GM03348 (cell line): Measurements from ENCODE around the gene RPH3AL.
"Not testable (repeated sequence)": the region's sequence is repeated elsewhere in the genome, so short reads cannot be mapped to it uniquely, and the experiment has no call there.

Experiments
- DNase-seq: peaks from one replicate; pipeline ENCODE4 v3.0.0; 2012; ENCODE audit warnings: low spot score

RPH3AL gene

DNA sequence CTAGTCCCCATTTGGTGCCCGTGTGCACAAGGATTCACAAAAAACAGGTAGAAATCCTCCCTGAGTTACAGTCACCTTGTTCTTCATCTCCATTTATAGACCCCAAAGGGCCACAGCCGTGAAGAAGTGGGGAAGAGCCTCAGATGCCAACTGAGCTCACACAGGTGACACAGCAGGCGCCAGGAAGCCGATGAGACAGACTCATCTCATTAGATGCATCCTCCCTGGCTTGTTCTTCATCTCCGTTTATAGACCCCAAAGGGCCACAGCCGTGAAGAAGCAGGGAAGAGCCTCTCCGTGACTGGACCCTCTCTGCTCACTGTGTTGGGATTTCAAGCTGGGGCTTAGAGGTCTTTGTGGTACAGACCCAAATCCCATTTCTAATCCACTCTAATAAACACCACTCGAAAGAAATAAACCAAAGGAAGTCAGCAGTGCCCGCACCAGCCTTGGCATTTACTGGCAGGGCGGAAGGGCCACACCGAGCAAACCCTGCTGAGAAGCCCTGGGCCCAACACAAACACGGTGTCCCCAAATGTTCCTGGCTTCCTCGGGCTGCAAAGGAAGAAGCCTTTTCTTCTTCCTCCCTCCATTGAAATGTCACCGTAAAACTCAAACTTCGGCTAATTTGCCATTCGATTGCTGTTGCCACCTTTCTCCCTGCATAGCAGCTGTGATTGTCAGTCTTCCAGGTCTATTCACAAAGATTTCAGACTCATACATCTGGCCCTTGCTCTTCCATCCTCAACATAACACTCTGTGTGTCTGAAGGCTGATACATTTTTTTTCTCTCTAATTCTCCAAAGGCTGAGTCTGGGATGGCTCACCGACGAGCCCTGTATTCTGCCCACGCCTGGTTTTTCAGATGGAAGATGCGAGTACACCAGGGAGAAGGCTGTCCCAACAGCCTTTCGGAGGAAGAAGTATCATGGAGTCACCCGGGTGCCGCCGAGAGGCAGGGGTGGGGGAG, 126.2 kb downstream of the RPH3AL start:
- no peak for DNase-seq

DNA sequence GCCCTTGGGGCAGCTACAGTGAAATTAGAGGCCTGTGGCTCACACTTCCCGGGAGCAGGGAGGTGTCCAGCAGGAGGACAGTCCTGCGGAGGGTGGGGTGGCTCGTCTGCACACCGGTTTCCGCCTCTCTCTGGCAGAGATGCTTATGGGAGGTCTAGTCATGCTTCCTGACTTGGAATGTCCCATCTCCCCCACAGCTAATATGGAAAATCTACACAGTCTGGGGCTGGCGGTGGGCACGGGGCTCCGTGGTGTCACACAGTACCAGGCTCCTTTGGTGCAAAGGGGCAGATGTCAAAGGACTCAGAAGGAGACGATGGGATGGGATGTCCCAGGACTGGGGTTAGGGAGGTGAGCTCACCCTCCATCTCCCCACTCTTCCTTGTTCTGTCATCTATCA, 127.1 kb downstream of the RPH3AL start:
- DNase-seq = no peak

DNA sequence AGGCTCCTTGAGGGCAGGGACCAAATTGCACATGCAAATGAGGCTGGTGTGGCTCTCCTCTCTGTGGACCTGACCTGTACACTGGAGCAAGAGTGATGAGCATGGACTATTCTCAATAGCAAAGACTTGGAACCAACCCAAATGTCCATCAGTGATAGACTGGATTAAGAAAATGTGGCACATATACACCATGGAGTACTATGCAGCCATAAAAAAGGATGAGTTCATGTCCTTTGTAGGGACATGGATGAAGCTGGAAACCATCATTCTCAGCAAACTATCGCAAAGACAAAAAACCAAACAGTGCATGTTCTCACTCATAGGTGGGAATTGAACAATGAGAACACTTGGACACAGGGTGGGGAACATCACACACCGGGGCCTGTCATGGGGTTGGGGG, 128.0 kb downstream of the RPH3AL start:
- not testable (repeated sequence) for DNase-seq

DNA sequence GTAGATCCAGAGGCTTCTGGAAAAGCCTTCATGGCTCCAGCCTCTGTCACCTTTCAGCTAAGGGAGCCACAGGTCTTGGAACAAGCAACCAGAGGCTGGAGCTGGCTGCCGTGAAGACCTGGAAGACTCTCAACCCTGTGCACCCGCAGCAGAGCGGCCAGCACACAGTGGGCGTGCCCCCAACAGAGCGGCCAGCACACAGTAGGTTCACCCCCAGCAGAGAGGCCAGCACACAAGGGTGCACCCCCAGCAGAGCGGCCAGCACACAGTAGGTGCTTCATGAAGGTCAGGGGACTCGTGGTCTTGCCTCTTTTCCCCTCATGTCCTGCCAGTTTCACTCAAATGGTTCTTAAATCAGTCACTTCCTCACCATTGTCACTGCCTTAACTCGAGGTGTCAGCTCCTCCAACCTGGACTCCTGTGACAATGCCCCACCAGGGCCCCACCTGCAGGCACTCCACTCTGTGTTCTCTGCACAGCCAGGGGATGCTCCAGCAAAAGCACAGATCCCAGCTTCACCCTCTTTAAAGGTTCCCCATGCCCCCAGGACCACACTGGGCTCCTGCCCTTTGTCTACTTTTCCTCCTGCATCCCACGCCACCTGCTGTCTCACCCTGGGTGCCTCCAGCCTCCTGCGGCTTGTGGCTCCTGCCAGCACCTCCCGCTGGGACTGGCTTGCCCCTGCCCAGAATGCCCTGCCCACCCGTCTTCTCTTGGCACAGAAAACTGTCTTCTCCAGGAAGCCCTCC, 128.7 kb downstream of the RPH3AL start:
- no peak for DNase-seq

DNA sequence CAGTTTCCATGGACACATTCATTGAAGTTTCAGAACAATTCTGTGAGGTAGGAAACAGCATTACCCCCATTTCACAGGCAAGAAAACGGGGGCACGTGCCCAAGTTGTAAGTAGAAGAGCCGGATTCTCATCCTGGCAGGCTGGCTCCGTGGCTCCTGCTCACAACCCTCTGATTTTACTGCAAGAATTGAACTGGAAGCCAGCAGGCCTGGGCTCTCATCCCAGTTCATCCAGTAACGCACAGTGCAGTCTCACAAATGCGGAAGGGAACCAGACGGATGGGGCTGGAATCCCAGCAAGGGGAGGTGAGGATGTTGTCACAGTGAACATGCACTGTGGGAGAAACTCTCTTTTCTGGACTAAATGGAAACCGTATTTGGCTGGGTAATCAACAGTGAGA, 130.4 kb downstream of the RPH3AL start:
- peak; percentile 37 for DNase-seq

DNA sequence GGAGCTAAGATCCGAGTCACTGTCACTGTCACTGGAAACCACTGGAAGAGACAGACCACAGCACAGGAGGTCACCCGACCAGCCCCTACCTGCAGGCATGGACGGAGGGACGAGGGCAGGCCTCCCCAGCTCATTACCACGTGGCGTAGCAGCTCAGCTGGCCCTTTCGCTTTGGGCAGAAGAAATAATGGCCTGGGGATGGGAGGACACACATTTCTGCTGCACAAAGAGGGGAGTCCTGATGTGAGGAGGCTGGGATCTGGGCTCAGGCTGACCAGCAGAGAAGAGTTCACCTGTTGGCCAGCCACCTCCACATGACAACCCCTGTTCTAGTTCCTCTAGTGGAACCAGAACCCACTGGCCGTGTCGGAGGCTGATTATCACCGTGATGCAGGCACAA, 132.9 kb downstream of the RPH3AL start:
- DNase-seq = no peak

DNA sequence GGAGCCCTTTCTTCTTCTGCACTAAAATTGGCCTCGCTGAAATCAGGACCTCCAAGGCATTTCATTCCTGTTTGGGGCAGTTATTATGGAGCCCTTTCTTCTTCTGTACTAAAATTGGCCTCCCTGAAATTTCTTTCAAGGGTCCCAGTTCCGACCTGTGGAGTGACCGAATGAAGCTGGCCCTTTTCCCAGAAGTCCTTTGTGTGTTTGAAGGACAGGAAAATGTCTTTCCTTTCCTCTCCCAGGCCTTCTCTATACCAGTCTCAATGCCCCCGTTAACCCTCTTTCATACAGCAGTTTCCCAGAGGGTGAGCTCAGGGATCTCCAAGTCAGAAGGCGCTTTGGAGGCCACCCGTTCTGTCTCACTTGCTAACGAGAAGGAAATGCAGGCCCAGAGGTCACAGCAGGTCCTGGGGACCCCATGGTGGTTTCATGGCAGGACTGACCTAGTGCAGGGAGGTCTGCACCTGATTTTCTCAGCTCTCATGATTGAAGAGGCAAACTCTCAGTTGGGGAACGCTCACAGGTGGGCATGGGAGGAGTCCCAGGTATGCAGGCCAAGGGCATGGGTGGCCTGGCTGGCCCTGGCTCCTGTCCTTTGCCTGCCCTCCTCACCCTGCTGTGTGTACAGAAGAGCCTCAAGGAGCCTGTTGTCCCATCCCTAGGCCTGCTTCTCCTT, 134.0 kb downstream of the RPH3AL start:
- DNase-seq = no peak

DNA sequence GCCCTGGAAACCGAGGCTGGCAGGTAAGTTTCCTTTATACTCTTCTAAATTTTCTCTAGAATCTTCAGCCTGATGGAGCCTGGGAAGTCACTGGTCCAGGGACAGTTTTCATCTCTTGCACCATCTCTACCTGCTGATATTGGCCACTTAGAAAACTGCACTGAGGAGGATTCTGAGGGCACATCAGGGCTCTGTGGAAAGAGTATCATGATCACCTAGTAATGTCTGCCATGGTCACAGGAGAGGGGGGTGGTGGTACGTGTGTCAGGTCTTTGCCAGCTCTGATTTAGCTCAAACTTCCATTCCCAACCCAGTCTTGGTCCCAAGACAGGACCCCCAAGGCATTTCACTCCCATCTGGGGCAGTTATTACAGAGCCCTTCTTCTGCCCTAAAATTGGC, 136.0 kb downstream of the RPH3AL start:
- DNase-seq = no peak

DNA sequence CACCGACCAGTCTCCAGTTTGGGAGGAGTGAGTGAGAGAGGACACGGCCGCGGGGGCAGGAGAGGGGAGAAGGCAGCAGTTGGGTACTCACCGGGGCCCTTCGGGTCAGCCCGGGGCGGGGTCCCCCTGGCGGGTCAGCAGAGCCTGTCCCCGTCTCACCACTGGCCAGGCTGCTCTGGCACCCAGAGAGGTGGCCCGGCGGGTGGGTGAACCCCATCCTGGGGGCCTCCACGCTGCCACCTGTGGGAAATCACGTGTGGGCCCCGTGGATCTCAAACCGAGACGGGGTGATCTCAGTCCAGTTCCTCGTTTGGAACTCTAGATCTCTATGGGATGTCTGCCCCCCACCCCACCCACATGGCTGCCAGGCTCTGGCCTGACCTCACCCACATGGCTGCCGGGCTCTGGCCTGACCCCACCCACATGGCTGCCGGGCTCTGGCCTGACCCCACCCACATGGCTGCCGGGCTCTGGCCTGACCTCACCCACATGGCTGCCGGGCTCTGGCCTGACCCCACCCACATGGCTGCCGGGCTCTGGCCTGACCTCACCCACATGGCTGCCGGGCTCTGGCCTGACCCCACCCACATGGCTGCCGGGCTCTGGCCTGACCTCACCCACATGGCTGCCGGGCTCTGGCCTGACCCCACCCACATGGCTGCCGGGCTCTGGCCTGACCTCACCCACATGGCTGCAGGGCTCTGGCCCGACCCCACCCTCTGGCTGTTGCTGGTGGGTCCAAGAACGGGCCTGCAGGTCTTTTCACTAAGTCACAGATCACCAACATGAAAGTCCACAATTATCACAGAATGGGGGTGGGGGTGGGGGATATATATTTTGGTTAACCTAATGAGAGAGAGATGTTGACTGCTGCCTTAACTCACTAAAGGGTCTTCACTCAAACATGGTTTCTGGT, 136.8 kb downstream of the RPH3AL start:
- not testable (repeated sequence) for DNase-seq

DNA sequence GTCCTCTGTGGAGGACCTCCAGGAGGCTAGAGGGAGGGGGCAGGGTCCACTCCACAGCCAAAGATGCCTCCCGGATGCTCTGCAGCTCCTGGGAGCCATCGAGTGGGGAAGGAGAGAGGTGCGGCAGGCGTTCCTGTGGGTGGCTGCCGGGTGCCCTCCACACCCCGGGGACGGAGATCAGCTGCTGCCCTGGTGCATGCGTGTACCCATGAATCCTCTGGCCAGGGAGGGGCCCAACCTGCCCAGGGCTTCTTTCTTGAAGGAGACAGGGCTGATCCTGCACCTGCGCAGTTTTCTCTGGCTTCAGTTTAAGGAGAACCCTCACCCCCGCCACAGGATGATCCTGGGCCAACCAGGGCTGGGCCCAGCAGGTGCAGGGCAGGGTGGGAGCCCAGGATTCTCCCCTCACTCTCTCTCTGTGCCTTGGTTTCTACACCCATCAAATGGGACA, 137.7 kb downstream of the RPH3AL start:
- DNase-seq = no peak

DNA sequence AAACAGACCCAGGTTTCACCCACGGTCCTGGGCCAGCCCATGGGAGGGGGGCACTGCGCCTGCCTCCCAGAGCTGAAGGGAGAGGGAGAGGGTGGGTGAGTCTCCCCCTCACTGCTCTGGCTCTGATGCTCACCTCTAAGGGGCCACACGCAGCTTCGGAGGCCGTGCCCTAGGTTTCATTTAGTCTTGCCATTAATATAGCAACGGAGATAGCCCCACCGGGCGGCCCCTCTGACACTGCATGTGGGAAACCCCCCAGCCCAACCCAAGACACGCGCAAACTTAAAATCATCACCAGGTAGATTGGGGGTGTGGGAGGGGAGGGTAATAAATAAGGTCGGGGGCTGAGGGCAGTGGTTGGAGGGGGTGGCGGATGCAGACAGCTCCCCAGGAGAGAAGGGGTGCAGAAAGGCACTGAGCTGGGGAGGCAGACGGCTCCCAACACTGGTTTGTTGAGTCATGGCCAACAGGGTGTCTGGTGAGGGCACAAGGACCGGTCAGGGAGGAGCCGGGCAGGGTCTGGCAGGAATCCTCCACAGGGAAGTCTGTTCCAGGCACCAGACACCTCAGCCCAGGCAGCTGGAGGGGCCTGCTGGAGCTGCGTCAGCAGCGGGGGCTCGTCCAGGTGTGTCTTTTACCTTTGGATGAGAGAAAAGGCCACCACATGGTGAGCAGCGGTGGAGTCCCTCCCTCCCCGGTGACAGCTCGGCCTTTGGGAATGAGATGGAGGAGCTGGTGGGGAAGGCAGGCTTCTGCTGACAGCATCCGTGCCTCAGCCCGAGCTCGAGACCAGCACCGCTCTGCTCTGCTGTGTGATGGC, 139.1 kb downstream of the RPH3AL start:
- no peak for DNase-seq

DNA sequence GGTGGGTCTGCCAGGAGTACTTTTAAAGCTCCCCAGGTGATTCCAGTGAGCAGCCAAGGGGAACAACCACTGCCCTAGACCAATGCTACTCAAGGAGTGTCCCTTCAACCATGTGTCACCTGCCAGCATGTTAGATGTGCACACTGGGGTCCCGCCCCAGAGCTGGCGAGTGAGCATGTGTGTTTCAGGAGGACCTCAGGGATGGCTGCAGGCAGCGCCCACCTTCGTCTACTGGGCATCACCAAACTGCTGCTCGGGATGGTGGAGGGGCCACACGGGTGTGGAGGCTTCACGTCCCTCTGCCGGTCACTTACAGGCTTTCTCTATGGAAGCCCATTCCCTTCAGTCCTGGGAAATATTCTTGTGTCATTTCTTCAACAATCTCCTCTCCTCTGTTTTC, 142.2 kb downstream of the RPH3AL start:
- no peak for DNase-seq

DNA sequence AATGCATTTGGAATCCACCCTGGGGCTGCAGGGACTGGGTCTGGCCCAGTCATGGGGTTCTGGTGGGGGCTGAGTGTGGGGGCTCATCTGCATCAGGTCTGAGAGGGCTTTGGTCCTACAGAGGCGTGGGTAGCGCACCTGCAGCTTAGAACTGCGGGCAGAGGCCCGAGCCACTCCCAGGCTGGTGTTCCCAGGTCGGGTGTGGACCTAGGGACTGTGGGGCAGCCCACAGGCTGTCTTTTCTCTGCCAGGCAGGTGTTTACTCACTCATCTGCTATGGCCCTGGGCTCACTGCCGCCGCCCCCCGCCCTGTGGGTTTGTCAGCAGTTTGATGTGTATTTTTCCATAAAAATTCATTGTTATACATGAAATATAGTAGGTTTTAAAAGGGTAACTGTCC, 144.2 kb downstream of the RPH3AL start:
- DNase-seq = no peak

DNA sequence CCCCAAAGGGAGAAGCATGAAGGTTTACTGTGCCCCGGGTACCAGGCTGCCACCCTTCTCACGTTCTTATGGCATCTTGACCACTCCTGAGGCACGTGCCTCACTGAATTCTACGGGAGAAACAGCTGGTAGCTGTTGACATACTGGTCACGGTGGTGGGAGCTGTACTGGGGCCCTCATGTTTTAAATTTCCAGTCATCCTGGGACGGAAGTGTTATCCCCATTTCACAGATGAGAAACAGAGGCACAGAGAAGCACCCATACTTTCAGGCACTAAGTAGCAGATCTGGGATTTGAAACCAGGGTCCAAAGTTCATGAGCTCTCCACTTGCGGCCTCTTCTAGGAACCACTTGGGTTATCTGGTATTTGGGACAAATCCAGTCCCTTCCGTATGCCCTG, 144.8 kb downstream of the RPH3AL start:
- no peak for DNase-seq

DNA sequence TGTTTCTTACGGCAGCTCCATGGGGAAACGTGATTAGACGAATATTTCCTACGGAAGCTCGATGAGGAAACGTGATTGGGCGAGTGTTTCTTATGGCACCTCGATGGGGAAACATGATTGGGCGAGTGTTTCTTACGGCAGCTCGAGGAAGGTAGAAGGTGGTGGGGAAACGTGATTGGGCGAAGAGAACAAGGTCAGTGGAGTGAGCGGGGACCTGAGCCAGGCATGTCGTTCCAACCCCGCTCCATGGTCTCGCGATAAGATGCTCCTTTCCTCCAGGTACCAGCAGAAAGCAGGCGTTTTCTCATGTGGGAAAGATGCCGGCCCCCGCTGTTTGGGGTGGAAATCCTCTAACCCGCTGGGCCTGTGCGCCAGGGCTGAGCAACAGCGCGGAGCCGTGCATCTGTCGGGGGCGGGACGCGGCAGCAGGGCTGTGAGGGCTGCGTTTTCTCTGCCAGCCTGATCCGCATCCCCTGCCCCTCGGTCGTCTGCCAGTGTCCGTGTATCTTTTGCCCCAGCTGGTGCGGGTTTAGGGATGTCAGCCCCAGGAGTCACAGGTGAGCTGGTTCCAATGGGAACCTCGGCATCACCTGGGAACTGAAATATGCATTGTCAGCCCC, 145.6 kb downstream of the RPH3AL start:
- DNase-seq = no peak

DNA sequence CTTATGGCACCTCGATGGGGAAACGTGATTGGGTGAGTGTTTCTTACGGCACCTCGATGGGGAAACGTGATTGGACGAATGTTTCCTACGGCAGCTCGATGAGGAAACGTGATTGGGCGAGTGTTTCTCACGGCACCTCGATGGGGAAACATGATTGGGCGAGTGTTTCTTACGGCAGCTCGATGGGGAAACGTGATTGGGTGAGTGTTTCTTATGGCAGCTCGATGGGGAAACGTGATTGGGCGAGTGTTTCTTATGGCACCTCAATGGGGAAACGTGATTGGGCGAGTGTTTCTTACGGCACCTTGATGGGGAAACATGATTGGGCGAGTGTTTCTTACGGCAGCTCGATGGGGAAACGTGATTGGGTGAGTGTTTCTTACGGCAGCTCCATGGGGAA, 146.1 kb downstream of the RPH3AL start:
- not testable (repeated sequence) for DNase-seq

DNA sequence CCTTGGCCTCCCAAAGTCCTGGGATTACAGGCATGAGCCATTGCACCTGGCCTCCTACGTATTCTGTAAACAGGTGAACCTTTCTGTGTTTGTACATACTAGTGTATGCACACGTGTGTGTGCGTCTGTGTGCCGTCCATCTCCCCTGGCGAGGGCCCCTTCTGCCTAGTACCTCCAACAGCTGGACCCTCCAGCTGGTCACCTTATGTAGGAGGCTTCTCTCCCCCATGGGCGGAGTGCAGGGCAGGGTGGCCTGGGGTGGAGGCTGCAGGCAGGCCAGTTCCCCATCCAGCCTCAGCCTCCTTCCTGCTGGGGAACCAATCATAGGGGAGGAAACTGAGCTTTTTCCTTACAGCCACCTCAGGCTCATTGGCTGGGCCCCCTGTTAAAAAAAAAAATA, 146.8 kb downstream of the RPH3AL start:
- no peak for DNase-seq

DNA sequence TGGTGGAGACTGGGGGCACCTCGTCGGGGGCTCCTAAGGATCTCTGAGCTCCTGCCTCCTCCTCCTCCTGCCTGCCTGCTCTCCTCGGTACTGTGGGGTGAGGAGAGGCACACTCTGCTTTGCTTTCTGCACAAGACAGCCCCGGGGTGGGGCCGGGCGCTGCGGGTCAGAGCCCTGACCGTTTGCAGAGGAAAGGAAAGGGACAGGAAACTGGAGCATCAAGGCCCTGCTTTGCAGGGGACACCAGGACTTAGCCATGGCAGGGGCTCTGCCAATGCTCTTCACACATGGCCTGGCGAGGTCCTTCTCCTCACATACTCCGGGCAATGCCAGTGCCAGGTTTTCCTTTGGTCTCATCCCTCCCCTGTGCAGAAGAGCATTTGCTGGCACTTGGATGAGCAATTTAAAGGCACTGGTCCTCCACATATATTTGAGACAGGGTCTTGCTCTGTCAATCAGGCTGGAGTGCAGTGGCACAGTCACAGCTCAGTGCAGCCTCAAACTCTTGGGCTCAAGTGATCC, 147.4 kb downstream of the RPH3AL start:
- no peak for DNase-seq

DNA sequence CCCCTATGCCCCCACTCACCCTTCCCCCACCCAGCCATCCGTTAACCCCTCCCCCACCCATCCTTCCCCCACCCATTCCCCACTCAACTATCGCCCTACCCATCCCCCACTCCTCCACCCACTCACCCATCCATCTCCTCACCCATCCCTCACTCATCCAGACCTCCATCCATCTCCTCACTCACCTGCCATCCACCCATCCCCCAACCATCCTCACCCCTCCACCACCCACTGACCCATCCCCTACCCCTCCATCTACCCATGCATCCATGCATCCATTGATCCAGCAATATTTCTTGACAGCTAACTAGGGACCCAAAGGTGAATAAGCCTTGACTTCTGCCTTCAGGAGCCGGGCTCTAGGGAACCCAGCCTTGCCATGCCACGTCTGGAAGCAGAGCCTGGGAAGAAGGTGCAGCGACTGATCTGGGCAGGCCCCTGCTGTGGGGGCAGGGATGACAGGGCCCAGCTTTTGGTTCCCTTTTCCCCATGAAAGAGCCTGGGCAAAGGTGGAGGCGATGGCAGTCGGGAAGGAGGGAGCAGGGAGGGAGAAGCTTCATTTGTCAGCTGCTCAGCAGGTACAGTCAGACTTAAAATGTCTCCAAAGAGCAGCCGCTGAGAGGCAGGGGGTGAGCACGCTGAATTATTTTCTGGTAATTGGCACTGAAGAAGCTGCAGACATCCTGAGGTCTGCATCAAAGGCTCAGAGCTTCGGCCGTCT, 148.0 kb downstream of the RPH3AL start:
- no peak for DNase-seq
